NCI-H2196 treated with DMSO at 0.1 percent for 48 hours (cell line): Measurements from ENCODE around the gene ATP8B3.
"Not testable (repeated sequence)": the region's sequence is repeated elsewhere in the genome, so short reads cannot be mapped to it uniquely, and the experiment has no call there.

Experiments
- DNase-seq: peaks from one replicate; lab custom pipeline; 2025; ENCODE audit not compliant: unreplicated experiment; lab: John Stamatoyannopoulos, UW

ATP8B3 gene

DNA sequence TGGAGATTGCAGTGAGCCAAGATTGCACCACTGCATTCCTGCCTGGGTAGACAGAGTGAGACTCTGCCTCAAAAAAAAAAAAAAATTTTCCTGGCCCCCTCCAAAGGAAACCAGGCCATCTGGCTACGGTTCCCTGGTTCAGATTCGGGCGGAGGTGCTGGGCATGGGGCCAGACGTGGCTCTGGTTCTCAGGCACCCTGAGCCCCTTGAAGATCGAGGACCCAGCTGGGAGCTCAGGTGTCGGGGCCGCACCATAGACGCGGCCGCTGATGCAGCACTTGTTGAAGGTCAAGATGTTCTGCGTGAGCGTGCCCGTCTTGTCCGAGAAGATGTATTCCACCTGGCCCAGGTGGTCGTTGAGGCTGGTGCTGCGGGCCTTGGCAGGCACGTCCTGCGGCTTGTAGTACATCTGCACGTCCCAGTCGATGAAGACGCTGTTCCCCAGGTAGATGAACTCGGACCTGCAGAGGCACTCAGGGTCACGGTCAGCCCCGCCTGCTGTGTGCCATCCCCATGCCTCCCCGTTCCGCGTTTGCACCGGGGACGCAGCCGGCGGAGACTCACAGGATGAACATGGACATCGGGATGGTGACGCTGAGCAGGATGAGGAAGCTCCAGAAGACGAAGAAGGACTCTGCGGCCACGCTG lies 12.3 kb downstream of the ATP8B3 start:
- DNase-seq, result no peak

GRCh38 chr19:1797313-1797712 lies 14.8 kb downstream of the ATP8B3 start:
- not testable (repeated sequence) for DNase-seq

GRCh38 chr19:1796395-1797142 lies 15.5 kb downstream of the ATP8B3 start:
- no peak for DNase-seq

GRCh38 chr19:1794424-1795172 lies 17.5 kb downstream of the ATP8B3 start:
- no peak for DNase-seq

DNA sequence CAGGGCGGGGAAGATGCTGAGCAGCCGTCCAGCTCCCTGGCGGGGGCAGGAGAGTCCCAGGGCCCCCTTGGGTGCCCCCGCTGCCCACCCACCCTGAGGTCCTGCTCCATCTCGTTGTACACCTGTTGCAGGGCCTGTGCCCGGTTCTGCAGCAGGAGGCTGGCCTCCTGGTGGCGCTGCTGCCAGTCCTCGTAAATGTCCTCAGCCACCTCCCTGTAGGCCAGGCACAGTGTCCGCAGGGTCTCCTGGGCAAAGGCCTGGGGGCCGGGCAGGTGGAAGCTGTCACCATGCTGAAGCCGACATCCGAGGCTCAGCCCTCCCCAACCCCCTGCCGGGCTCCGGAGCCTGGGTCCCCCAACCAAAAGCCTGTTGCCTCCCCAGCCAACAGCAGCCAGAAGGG lies 20.2 kb downstream of the ATP8B3 start:
- DNase-seq, result no peak

DNA sequence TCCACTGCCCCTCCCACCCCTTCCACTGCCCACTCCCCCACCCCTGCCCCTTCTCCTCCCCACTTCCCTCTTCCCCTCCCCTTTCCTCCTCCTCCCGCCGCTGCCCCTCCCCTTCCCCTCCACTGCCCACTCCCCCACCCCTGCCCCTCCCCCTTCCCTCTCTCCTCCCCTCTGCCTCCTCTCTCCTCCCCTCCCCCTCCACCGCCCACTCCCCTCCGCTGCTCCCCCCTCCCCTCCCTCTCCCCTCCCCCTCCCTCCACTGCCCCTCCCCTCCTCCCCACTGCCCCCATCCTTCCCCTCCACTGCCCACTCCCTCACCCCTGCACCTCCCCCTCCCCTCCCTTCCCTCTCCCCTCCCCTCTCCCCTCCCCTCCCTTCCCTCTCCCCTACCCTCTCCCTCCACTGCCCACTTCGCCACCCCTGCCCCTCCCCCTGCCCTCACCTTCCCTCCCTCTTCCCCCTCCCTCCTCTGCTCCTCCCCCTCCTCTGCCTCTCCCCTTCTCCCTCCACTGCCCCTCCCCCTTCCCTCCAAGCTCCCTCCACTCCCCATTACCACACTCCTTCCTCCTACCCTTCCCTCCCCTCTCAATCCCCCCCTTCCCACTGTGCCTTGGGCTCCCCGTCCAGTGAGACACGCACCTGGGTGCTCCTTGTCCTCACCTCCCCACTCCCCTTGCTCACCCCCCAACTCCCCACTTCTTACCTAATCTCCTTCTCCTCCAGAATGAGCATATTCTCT lies 21.9 kb downstream of the ATP8B3 start:
- no peak for DNase-seq

GRCh38 chr19:1789261-1790041 lies 22.6 kb downstream of the ATP8B3 start:
- no peak for DNase-seq

DNA sequence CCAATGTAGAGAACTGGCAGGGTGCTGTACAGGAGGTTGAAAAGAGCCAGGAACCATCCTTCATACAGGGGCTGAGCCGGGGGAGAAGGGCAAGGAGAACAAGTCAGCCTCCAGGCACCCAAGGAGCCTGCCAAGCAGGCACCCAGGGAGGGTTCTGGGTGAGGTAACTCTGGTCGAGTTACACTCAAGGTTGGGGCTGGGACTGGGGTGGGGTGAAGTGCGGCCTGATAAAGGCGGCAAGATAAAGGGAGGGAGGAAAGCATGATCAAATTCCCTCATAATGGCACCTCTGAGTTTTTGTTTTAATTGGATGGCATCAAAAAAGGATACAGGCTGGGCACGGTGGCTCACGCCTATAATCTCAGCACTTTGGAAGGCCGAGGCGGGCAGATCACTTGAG lies 25.0 kb downstream of the ATP8B3 start:
- DNase-seq, result no peak

- DNase-seq, result no peak
These were observed 25.4 kb downstream of the ATP8B3 start for GRCh38 chr19:1786668-1787067.

DNA sequence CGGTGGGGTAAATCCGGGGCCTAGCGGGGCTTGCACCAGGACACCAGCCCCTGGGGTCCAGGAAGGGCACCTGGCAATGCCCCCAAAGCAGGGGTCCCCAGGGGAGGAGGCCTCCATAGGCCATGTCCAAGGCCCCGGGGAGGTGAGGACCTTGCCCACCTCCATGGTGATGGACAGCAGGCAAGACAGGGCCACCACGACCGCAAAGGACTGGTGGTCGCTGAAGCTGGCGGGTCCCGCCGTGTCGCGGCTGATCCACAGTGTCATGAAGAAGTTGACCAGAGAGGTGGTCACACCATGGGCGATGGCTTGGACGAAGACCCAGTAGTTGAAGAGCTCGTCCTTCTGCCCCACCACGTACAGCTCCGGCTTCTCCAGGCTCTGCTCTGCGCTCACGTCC lies 26.8 kb downstream of the ATP8B3 start:
- no peak for DNase-seq

GRCh38 chr19:1783874-1784273 lies 28.2 kb downstream of the ATP8B3 start:
- DNase-seq, result no peak

DNA sequence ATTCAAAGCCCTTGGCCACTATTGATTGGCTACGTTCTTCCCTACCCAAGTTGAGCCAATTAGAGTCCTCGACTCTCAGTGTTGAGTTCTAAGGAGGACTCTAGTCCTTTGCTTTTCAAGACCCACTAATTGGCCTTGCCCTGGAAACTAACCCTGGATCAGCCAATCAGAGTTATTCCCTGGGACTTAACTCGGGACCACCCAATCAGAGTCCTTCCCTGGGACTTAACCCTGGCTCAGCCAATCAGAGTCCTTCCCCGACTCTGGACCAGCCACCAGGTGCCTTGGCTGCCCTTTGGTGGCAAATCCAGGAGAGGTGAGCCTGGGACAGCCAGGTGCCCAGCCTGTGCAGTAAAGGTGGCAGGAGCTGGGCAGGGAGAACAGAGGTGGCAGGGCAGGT lies 28.7 kb downstream of the ATP8B3 start:
- no peak for DNase-seq

GRCh38 chr19:1782521-1782920 lies 29.6 kb downstream of the ATP8B3 start:
- DNase-seq, result no peak

DNA sequence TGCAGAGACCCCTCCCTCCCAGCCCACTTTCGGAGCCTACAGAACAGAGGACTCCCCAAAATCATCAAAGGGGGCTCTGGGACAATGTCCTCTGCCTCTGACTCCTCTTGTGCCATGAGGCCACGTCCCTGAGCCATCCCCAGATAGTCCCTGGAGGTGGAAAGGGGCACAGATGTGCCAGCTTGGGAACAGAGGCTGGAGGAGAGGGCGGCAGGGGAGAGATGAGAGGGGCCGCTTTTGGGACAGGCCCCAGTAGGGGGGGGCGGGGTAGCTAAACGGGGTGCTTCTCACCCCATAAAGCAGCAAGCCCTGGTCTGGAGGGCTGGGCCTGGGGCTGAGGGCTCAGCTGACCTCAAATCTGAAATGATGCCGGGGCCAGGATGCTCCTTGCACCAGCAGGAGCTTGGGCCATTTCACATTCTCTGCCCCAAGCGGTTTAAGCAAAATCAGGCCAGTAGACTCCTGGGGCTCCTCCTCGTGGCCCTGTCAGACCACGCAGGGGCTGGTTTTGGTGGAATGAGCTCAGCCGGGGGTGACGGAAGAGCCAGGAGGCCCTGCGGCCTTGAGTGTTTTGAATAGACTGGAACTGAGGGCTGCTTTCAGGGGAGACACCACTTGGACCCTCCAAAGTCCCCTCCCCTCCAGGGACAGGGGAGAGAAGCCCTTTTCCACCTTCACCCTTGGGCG lies 31.7 kb downstream of the ATP8B3 start:
- no peak for DNase-seq

GRCh38 chr19:1779574-1779973 lies 32.5 kb downstream of the ATP8B3 start:
- no peak for DNase-seq

DNA sequence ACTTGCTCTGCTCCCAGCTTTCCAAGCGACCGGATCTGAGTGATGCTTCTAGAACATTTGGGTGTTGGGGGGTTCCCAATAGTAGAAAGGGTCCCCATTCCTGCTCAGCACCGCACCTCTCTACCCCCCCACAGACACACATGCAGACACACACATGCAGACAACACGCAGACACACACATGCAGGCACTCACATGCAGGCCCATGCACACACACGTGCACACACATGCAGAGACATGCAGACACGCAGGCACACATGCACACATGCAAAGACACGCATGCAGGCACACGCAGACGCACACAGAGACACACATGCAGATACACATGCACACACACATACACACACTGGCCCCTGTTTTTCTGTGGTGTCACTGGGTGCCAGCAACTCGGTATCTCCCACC lies 34.9 kb downstream of the ATP8B3 start:
- no peak for DNase-seq

GRCh38 chr19:1776606-1777147 lies 35.4 kb downstream of the ATP8B3 start:
- DNase-seq, result no peak

DNA sequence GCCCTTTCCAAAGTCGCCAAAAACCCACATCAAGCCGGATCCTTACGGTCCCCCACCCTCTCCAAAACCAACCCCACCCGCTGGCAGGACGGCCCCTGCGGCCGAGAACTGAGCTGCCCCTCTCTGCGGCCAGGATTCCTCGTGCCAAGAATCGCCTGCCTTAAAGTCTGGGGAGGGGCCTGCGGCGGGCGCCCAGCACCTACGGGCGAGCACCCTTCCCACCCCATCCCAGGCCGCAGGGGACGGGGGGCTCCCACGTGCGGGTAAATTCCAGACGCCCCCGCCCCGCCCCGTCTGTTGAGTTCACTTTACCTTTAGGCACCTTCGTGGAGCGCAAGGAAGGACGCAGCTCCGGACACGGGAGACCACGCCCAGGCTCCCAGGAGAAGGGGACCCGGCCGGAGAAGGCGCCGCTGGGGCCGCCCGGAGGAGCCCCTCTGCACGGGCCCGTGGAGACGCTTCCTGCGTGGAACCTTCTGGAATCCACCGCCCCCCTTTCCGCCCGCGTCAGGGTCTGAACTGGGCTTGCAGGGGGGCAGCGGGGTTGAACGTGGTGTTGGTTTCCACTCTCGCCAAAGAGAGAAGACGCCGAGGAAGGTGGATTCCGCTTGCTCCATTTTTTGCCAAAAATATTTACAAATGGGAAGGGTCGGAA lies 36.0 kb downstream of the ATP8B3 start:
- DNase-seq, result no peak
